Endothelial cell (in vitro differentiated cells): ENCODE results near the gene EN2. TPM values are rescaled to one million over a fixed set of nuclear protein-coding genes. Genes with fewer than 3 reads are reported as not detected.

ENCODE experiments used
- DNase-seq: peaks from one replicate; pipeline ENCODE4 v3.0.0; 2021; ENCODE audit warnings: low spot score
- H3K27ac Mint-ChIP-seq: one replicate; pipeline ENCODE4 v1.8.0; 2021; ENCODE audit warnings: mixed read lengths, inconsistent platforms; ENCODE audit not compliant: unreplicated experiment
- H3K27me3 Mint-ChIP-seq: one replicate; pipeline ENCODE4 v1.8.0; 2021; ENCODE audit warnings: mild to moderate bottlenecking, moderate library complexity, mixed read lengths, inconsistent platforms; ENCODE audit not compliant: unreplicated experiment
- H3K36me3 Mint-ChIP-seq: one replicate; pipeline ENCODE4 v1.8.0; 2021; ENCODE audit warnings: mild to moderate bottlenecking, low read depth, mixed read lengths, inconsistent platforms; ENCODE audit not compliant: unreplicated experiment
- H3K4me1 Mint-ChIP-seq: one replicate; pipeline ENCODE4 v1.8.0; 2021; ENCODE audit warnings: mild to moderate bottlenecking, mixed read lengths, inconsistent platforms; ENCODE audit not compliant: unreplicated experiment
- H3K4me3 Mint-ChIP-seq: one replicate; pipeline ENCODE4 v1.8.0; 2021; ENCODE audit warnings: mild to moderate bottlenecking, mixed read lengths, inconsistent platforms; ENCODE audit not compliant: unreplicated experiment
- H3K9me3 Mint-ChIP-seq: one replicate; pipeline ENCODE4 v1.8.0; 2021; ENCODE audit warnings: mixed read lengths, inconsistent platforms; ENCODE audit not compliant: unreplicated experiment
- total RNA-seq: library from RNA; stranded (reverse); fragmentation: NEBNext Ultra II Directional; extraction: Animal tissue kit (Norgen Biotek cat#: 25700); gene quantifications from one replicate; pipeline ENCODE4 v1.2.1, GENCODE V29; 2021; ENCODE audit not compliant: unreplicated experiment
- TF ChIP-seq, protein P1 (sequence below): fragments of 200-600 bp; sonication (generic); IDR thresholded peaks from one replicate; pipeline ENCODE4 v1.5.0; 2021; ENCODE audit warnings: antibody characterized with exemption; ENCODE audit not compliant: unreplicated experiment

Gene EN2
- total RNA-seq, 1 donor from 2014 or later: 2.1 TPM

DNA sequence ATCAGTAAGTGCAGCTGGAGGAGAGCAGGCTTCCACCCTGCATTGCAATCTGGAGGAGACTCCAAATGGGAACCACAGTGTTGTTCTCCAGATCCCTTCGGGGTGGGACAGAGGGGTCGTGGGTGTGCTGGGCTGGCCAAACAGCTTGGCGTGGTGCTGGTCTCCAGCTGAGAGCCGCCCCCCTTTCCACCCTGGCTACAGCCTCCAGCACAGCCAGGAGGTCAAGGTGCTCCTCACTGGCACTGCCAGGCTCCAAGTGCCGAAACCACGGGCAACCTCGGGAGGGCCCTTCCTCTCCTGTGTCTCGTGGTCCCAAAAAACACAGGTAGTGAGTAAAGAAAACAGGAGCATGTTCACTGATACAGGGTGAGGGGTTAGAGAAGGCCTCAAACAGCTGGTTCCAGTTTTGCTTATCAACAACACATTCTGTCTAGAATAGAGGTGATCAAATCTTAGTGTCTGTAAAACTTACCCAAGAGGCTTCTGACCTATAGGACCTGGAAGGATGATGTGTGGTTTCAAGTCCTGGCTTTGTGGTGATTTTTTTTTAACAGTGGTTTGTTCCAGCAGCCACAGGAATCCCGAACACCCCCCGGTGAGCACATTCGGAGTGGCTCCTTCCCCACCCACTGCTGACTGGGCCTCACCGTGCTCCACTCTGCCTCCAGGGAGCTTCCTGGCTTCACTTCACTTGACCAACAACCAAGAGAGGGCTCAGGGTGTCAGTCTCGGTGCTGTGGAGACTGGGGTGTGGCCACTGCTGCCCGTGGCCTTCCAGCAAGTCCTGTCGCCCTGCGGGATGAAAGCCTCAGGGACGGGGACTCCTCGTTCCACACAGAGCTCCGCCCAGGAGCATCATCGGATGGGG is 31.2 kb upstream of the EN2 start:
- no peaks in the 10 kb centered on the region for H3K36me3 Mint-ChIP-seq
- no peaks in the 10 kb centered on the region for H3K4me1 Mint-ChIP-seq
- no peak overlapping the region for H3K4me3 Mint-ChIP-seq
- H3K27ac Mint-ChIP-seq: no peak overlapping the region
- peaks cover 7% of the 10 kb centered on the region for H3K27me3 Mint-ChIP-seq
- H3K9me3 Mint-ChIP-seq: no peaks in the 10 kb centered on the region
- TF ChIP-seq, protein P1, sequence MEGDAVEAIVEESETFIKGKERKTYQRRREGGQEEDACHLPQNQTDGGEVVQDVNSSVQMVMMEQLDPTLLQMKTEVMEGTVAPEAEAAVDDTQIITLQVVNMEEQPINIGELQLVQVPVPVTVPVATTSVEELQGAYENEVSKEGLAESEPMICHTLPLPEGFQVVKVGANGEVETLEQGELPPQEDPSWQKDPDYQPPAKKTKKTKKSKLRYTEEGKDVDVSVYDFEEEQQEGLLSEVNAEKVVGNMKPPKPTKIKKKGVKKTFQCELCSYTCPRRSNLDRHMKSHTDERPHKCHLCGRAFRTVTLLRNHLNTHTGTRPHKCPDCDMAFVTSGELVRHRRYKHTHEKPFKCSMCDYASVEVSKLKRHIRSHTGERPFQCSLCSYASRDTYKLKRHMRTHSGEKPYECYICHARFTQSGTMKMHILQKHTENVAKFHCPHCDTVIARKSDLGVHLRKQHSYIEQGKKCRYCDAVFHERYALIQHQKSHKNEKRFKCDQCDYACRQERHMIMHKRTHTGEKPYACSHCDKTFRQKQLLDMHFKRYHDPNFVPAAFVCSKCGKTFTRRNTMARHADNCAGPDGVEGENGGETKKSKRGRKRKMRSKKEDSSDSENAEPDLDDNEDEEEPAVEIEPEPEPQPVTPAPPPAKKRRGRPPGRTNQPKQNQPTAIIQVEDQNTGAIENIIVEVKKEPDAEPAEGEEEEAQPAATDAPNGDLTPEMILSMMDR: no peak
- DNase-seq: no peak

DNA sequence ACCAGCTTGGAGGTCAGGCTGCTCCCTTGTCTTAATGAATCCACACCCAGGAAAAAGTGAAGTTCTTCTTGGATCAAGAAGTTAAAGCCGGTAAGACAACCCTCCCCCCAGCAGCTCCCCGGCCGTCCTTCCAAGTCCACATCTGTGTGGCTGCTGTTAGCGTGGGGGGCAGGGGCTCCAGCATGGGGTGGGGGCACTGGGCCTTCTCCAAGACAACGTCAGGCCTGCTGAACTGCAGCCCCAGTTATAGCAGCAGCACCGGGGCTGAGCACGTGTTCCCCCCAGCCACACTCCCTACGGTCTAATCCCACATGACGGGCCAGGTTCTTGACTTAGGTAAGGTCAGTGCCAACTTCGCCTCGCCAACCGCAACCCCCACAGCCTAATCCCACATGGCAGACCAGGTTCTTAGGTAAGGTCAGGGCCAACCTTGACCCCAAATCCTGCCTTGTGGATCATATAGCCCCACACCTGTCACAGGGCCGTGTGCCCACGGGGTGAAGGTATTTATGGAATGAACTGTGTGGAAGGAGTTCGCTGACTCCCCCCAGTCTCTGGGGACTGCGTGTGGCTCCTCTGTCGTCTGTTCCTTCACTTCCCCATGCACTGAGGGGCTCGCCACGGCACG is 30.4 kb upstream of the EN2 start:
- DNase-seq: no peak
- peaks cover 7% of the 10 kb centered on the region for H3K27me3 Mint-ChIP-seq
- H3K4me1 Mint-ChIP-seq: no peaks in the 10 kb centered on the region
- H3K36me3 Mint-ChIP-seq: no peaks in the 10 kb centered on the region
- no peak overlapping the region for H3K4me3 Mint-ChIP-seq
- TF ChIP-seq, protein P1: no peak
- H3K27ac Mint-ChIP-seq: no peak overlapping the region
- no peaks in the 10 kb centered on the region for H3K9me3 Mint-ChIP-seq

DNA sequence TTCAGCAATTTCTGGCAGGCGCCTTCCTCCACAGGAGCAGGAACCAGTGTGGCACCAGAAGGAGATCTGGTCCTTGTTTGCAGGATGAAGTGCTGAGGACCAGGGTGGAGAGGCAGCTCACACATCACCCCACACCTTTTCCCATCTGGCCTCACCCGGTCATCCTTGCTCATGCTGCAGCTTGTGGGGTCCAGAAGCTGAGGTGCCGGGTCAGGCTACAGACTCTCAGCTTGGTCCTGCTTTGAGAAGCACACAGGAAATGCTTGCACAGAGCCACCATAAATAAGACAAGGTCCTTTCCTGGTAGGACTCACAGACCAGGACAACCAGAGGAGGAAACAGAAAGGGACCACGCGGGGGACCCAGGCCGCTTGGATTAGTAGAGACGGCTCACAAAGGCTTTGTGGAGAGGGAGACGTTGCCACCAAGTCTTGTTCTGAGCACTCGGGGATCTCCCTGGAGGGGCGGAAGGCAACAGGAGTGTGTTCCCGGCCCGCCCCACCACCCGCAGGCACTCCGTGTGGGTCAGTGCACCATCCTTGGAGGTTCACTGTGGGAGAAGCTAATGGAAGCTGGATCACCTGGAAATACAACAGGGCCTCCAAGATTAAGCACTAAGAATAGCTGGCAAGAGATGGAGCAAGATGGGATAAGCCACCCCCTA is 29.6 kb upstream of the EN2 start:
- peaks cover 7% of the 10 kb centered on the region for H3K27me3 Mint-ChIP-seq
- H3K9me3 Mint-ChIP-seq: no peaks in the 10 kb centered on the region

DNA sequence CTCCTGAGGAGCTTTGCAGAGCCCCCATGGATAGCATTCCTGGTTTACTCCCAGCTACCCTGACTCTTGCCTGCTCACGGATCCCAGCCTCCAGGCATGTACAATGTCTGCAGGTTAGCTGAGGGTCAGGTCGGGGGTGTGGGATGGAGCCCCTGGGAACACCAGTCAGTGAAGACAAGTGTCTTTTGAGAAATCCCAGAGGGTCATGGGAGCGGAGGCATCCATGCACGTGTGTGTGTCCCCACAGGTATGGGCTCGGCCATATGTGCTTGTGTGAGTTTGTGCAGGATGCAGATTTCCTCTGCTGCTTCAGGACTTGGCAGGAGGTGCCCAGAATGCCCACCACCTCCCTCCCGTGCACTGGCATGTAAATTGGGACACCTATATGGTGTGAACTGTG is 28.3 kb upstream of the EN2 start:
- no peak overlapping the region for H3K27ac Mint-ChIP-seq
- no peaks in the 10 kb centered on the region for H3K4me1 Mint-ChIP-seq
- no peaks in the 10 kb centered on the region for H3K36me3 Mint-ChIP-seq
- H3K9me3 Mint-ChIP-seq: no peaks in the 10 kb centered on the region
- H3K27me3 Mint-ChIP-seq: peaks cover 7% of the 10 kb centered on the region
- TF ChIP-seq, protein P1: no peak
- DNase-seq: no peak
- H3K4me3 Mint-ChIP-seq: no peak overlapping the region

More for the DNA sequence above, 29.6 kb upstream of the EN2 start:
- no peak for DNase-seq
- Mint-ChIP-seq H3K4me1 (no peaks in the 10 kb centered on the region), H3K27ac (no peak overlapping the region), H3K4me3 (no peak overlapping the region), H3K36me3 (no peaks in the 10 kb centered on the region)
- TF ChIP-seq, protein P1: no peak
